NCI-H2227 treated with DMSO at 0.1 percent for 48 hours (cell line): ENCODE data around the gene SLC25A19.
A peak's percentile ranks its signal among the peaks of the same experiment; 100 is the strongest.
"Not testable (repeated sequence)": the region's sequence is repeated elsewhere in the genome, so short reads cannot be mapped to it uniquely, and the experiment has no call there.

Experiments used
- DNase-seq: peaks from one replicate; lab custom pipeline; 2025; lab: John Stamatoyannopoulos, UW

Gene SLC25A19

DNA sequence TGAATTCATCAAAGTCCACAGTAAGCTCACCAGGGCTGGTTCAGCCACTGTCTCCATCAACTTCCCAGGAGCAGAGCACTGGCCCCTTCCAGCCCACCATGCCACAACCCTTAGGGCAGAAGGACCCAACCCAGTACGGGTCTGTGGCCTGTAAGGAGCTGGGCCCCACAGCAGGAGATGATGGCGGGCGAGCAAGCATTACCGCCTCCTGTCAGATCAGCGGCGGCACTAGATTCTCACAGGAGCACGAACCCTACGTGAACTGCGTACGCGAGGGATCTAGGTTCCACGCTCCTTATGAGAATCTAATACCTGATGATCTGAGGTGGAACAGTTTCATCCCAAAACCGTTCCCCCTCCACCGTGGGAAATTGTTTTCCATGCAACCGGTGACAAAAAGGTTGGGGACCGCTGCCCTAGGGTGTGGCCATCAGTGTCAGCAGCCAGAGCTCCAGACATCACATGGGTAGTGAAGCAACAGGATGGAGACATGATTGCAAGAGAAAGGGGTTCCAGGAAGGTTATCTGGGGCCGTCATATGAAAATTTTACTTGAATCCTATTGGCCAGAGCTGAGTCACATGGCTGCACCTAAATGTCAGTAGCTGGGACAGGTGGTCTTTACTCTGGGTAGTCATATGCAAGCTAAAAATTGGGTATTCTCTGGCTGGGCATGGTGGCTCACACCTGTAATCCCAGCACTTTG is 12.4 kb upstream of the SLC25A19 start:
- no peak for DNase-seq

DNA sequence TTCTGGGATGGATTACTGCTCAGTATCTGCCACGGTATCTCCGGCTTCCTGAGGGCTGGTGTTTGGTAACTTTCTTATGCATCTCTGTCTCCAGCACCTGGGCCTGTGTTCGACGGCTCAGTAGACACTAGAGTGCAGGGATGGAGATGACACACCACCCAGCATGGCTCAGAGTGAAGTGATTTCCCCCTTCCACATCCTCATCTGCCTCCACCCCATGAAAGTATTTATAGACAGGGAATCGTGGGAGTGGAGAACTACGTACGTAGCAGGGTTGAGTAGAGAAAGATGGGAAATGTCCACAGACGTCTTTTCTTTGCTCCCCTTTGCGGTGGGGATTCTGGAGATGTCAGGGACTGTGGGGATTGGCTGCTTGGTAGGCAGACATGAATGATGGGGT is 11.8 kb upstream of the SLC25A19 start:
- DNase-seq = no peak

DNA sequence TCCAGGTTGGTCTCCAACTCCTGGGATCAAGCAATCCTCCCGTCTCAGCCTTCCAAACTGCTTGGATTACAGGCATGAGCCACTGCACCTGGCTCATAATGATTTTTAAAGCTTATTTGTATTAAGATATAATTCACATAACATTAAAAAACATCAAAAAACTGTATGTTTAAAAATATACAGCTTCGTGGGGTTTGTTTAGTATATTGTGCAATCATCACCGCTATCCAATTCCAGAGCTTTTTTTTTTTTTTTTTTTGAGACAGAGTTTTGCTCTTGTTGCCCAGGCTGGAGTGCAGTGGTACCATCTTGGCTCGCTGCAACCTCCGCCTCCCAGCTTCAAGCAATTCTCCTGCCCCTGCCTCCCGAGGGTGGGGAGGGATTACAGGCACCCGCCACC is 11.0 kb upstream of the SLC25A19 start:
- no peak for DNase-seq

GRCh38 chr17:75295201-75296158 is 6.2 kb upstream of the SLC25A19 start:
- no peak for DNase-seq

DNA sequence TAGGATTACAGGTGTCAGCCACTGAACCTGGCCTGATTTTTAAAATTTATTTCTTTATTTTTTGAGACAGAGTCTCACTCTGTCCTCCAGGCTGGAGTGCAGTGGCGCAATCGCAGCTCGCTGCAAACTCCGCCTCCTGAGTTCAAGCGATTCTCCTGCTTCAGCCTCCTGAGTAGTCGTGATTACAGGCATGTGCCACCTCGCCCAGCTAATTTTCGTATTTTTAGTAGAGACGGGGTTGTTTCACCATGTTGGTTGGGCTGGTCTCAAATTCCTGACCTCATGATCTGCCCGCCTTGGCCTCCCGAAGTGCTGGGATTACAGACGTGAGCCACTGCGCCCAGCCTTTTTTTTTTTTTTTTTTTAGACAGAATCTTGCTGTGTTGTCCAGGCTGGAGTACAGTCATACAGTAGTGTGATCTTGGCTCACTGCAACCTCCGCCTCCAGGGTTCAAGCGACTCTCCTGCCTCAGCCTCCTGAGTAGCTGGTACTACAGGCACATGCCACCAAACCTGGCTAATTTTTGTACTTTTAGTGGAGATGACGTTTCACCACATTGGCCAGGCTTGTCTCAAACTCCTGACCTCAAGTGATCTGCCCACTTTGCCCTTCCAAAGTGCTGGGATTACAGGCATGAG is 3.7 kb upstream of the SLC25A19 start:
- not testable (repeated sequence) for DNase-seq

DNA sequence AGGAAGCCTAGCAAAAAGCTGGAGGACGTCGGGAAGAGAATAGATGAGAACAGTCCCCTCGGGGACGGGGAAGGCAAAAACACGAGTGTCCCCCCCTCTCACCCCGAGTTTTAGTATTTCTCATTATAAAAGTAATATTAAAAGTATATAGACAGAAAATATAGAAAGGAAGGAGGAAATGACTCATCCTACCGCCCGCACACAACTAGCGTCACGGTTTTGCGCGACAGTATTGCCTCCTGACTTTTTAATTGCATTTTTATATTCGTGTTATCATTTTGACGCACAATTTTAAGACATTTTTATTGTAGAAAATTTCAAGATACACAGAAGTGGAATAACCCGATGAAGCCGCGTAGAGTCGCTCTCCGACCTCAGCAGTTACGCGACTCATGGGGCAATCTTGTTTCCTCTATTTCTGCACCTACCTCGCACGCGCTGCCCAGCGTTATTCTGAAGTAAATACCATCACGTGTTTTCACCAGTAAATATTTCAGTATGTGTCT is 652 bp upstream of the SLC25A19 start:
- DNase-seq = no peak

DNA sequence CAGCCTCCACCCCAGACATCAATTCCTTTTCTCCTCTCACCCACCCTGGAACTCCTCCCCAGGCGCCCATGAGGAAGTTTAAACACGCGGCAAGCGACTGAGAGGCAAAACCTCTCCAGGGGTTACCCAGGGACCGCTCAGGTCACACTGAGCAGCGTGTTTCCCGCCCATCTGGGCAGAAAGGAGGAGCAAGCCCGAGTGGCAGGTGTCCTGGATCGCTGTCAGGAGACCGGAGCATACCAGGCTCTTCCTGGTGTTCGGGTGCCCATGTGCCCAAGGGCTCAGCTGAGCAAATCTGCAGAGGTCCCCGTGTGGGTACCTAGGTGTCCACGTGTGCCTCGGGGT is 491 bp downstream of the SLC25A19 start:
- DNase-seq = peak; percentile 37

DNA sequence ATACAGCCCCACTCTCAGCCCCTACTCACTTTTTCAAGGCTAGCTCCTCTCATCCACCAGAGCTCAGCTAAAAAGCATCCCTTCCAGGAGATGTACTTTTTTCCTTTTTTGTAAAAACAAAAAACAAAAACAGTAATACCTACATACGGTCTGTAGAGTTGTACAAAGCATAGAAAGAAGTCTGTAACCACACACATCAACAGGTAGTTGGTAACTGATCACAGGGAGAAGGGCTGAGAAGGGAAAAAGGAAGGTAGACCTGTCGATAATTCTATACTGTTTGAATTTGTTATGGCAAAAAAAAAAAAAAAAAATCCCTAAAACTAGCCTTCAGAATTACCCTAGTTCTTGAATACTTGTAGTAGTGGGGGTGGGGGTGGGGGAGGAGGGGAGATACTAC is 874 bp downstream of the SLC25A19 start:
- no peak for DNase-seq

DNA sequence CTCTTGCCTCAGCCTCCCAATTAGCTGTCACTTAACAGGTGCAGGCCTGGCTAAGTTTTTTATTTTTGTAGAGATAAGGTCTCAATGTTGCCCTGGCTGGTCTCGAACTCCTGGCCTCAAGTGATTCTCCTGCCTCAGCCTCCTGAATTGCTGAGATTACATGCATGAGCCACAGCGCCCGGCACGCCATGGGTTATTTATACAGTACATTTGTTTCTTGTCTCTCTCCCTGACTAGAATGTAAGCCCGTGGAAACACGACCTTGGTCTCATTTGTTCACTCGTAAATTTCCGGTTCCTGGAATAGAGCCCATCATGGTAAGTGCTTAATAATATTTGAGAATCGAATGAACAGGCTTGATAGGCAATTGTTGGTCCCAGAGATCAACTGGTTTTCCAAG is 2.0 kb downstream of the SLC25A19 start:
- DNase-seq = no peak

GRCh38 chr17:75285123-75285522 is 4.1 kb downstream of the SLC25A19 start:
- no peak for DNase-seq

GRCh38 chr17:75280189-75280588 is 9.0 kb downstream of the SLC25A19 start:
- not testable (repeated sequence) for DNase-seq

GRCh38 chr17:75277664-75278071 is 11.6 kb downstream of the SLC25A19 start:
- no peak for DNase-seq

- DNase-seq = no peak
Measured at GRCh38 chr17:75273977-75274708, 15.1 kb downstream of the SLC25A19 start.

GRCh38 chr17:75272848-75273184 is 16.4 kb downstream of the SLC25A19 start:
- no peak for DNase-seq

- no peak for DNase-seq
Measured at GRCh38 chr17:75271955-75272847, 17.0 kb downstream of the SLC25A19 start.

- DNase-seq = peak; percentile 49
Measured at GRCh38 chr17:75271233-75271954, 17.8 kb downstream of the SLC25A19 start.

DNA sequence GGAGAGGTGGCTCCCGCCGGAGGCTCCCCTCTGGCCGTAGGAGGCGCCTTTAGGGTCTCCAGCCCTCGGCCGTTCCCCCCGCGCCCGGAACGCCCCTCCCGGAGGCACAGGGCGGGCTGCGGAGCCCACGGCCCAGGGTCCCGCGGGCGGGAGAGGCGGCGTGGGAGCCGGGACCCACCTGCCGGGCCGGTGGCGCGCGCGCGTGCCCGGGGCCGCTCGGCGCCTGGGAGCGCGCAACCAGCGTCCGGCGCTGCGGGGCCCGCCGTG is 18.3 kb downstream of the SLC25A19 start, which contains the start of gene MIF4GD:
Gene MIF4GD (minus strand): TSS at position 266 of the 267 bp plus-strand sequence. CDS start 1,036 bp downstream, outside the sequence.
- no peak for DNase-seq

GRCh38 chr17:75270218-75270965 is 18.8 kb downstream of the SLC25A19 start:
- DNase-seq = peak; percentile 61

GRCh38 chr17:75269844-75270217 is 19.4 kb downstream of the SLC25A19 start:
- peak; percentile 61 for DNase-seq
